A673 (cell line): ENCODE data around the gene LEO1.

ENCODE experiments used
- CTCF ChIP-seq: fragments of 300-800, 200-600 bp; sonication (generic); conservative IDR thresholded peaks from 2 replicates; pipeline ENCODE4 v1.5.1; 2017; ENCODE audit warnings: low read depth, mild to moderate bottlenecking, antibody characterized with exemption, low read length, moderate library complexity, mixed read lengths
- EZH2 ChIP-seq: fragments of 200-600 bp; sonication (generic); IDR thresholded peaks from 2 replicates; pipeline ENCODE4 v1.6.1; 2017; ENCODE audit warnings: borderline replicate concordance, low read depth, mild to moderate bottlenecking, mixed read lengths, antibody characterized with exemption, low read length; ENCODE audit not compliant: poor library complexity, severe bottlenecking

- TF ChIP-seq CTCF (no peak), EZH2 (no peak)
Observed at GRCh38 chr15:51971032-51971374, 575 bp downstream of the LEO1 start.
